Chondrocyte (in vitro differentiated cells): ENCODE results near the gene METTL27. TPM values are rescaled to one million over a fixed set of nuclear protein-coding genes. Genes with fewer than 3 reads are reported as not detected.
"Not testable (repeated sequence)": the region's sequence is repeated elsewhere in the genome, so short reads cannot be mapped to it uniquely, and the experiment has no call there.

Source experiments
- DNase-seq: peaks from one replicate; pipeline ENCODE4 v3.0.0; 2021; ENCODE audit warnings: mixed read lengths, low spot score
- H3K27ac Mint-ChIP-seq: one replicate; pipeline ENCODE4 v1.8.0; 2021; ENCODE audit warnings: mild to moderate bottlenecking, moderate library complexity, mixed read lengths; ENCODE audit not compliant: unreplicated experiment
- H3K27me3 Mint-ChIP-seq: 2 replicates; pipeline ENCODE4 v1.8.0; 2021; ENCODE audit warnings: low read depth, mixed read lengths
- H3K36me3 Mint-ChIP-seq: 2 replicates; pipeline ENCODE4 v1.8.0; 2021; ENCODE audit warnings: low read depth, mixed read lengths
- H3K4me1 Mint-ChIP-seq: 2 replicates; pipeline ENCODE4 v1.8.0; 2021; ENCODE audit warnings: low read depth, mild to moderate bottlenecking, mixed read lengths
- H3K4me3 Mint-ChIP-seq: one replicate; pipeline ENCODE4 v1.8.0; 2021; ENCODE audit warnings: mild to moderate bottlenecking, moderate library complexity, mixed read lengths; ENCODE audit not compliant: unreplicated experiment
- H3K9me3 Mint-ChIP-seq: 2 replicates; pipeline ENCODE4 v1.8.0; 2021; ENCODE audit warnings: low read depth, mixed read lengths
- total RNA-seq: library from RNA; stranded (reverse); gene quantifications from 3 replicates; pipeline ENCODE4 v1.2.1, GENCODE V29; 2021
- TF ChIP-seq, protein P1 (sequence below): fragments of 200-600 bp; sonication (generic); IDR thresholded peaks from 2 replicates; pipeline ENCODE4 v1.5.0; 2021; ENCODE audit warnings: antibody characterized with exemption, mild to moderate bottlenecking, moderate library complexity

METTL27 gene
- total RNA-seq, 1 donor from 2014 or later = 0.99 TPM

GRCh38 chr7:73823257-73823656 is 19.1 kb downstream of the METTL27 start:
- Mint-ChIP-seq H3K4me1 (peaks cover 27% of the 10 kb centered on the region), H3K36me3 (no peaks in the 10 kb centered on the region), H3K9me3 (no peaks in the 10 kb centered on the region), H3K27ac (peak overlapping the region; percentile 73), H3K27me3 (no peaks in the 10 kb centered on the region), H3K4me3 (no peak overlapping the region)
- TF ChIP-seq, protein P1, sequence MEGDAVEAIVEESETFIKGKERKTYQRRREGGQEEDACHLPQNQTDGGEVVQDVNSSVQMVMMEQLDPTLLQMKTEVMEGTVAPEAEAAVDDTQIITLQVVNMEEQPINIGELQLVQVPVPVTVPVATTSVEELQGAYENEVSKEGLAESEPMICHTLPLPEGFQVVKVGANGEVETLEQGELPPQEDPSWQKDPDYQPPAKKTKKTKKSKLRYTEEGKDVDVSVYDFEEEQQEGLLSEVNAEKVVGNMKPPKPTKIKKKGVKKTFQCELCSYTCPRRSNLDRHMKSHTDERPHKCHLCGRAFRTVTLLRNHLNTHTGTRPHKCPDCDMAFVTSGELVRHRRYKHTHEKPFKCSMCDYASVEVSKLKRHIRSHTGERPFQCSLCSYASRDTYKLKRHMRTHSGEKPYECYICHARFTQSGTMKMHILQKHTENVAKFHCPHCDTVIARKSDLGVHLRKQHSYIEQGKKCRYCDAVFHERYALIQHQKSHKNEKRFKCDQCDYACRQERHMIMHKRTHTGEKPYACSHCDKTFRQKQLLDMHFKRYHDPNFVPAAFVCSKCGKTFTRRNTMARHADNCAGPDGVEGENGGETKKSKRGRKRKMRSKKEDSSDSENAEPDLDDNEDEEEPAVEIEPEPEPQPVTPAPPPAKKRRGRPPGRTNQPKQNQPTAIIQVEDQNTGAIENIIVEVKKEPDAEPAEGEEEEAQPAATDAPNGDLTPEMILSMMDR = no peak
- DNase-seq = no peak

GRCh38 chr7:73822319-73823173 is 19.8 kb downstream of the METTL27 start:
- Mint-ChIP-seq H3K27me3 (no peaks in the 10 kb centered on the region), H3K9me3 (no peaks in the 10 kb centered on the region), H3K4me3 (no peak overlapping the region), H3K4me1 (peaks cover 21% of the 10 kb centered on the region), H3K27ac (peak overlapping the region; percentile 79), H3K36me3 (no peaks in the 10 kb centered on the region)
- DNase-seq = no peak
- TF ChIP-seq, protein P1 = no peak

- H3K4me1 Mint-ChIP-seq = peaks cover 15% of the 10 kb centered on the region
- H3K27ac Mint-ChIP-seq, H3K27me3 Mint-ChIP-seq, H3K4me3 Mint-ChIP-seq, H3K36me3 Mint-ChIP-seq, H3K9me3 Mint-ChIP-seq: not testable (repeated sequence)
- DNase-seq = peak; percentile 59
Observed at GRCh38 chr7:73821597-73822285, 20.6 kb downstream of the METTL27 start.

GRCh38 chr7:73820013-73820412 is 22.3 kb downstream of the METTL27 start:
- H3K27me3 Mint-ChIP-seq = no peaks in the 10 kb centered on the region
- DNase-seq = peak; percentile 5
- peaks cover 15% of the 10 kb centered on the region for H3K4me1 Mint-ChIP-seq
- H3K27ac Mint-ChIP-seq = no peak overlapping the region
- TF ChIP-seq, protein P1 = no peak
- H3K4me3 Mint-ChIP-seq = no peak overlapping the region
- no peaks in the 10 kb centered on the region for H3K36me3 Mint-ChIP-seq
- H3K9me3 Mint-ChIP-seq = no peaks in the 10 kb centered on the region

GRCh38 chr7:73817121-73817520 is 25.2 kb downstream of the METTL27 start:
- Mint-ChIP-seq H3K4me3 (no peak overlapping the region), H3K36me3 (no peaks in the 10 kb centered on the region), H3K27ac (no peak overlapping the region), H3K4me1 (peaks cover 3% of the 10 kb centered on the region), H3K9me3 (peaks cover 7% of the 10 kb centered on the region), H3K27me3 (no peaks in the 10 kb centered on the region)
- peak; percentile 57 for DNase-seq
- TF ChIP-seq, protein P1 = no peak
